Hepatocyte (in vitro differentiated cells): ENCODE measurements around the gene CEACAM1.
"Not testable (repeated sequence)": the region's sequence is repeated elsewhere in the genome, so short reads cannot be mapped to it uniquely, and the experiment has no call there.

Experiments
- CTCF ChIP-seq: fragments of 200-600 bp; sonication (generic); IDR thresholded peaks from 2 replicates; pipeline ENCODE4 v1.5.1; 2016; ENCODE audit warnings: antibody characterized with exemption, mild to moderate bottlenecking; ENCODE audit not compliant: poor library complexity
- EZH2 ChIP-seq: fragments of 200-600 bp; sonication (generic); IDR thresholded peaks from 2 replicates; pipeline ENCODE4 v1.6.1; 2016; ENCODE audit warnings: antibody characterized with exemption, mild to moderate bottlenecking, borderline replicate concordance
- EZH2phosphoT487 ChIP-seq: fragments of 200-600 bp; sonication (generic); IDR thresholded peaks from one replicate; pipeline ENCODE4 v1.6.1; 2018; ENCODE audit warnings: antibody characterized with exemption, mild to moderate bottlenecking, low read depth, moderate library complexity; ENCODE audit not compliant: unreplicated experiment, severe bottlenecking

- not testable (repeated sequence) for TF ChIP-seq CTCF, EZH2, EZH2phosphoT487
These were observed 67.0 kb downstream of the CEACAM1 start for GRCh38 chr19:42461231-42461630.
